Endothelial cell of umbilical vein (primary cell): ENCODE measurements around the gene CCBE1. TPM values are rescaled to one million over a fixed set of nuclear protein-coding genes. Genes with fewer than 3 reads are reported as not detected.

Experiments
- BruUV-seq: library from RNA; stranded (reverse); fragments of 400-500 nt; replicated peaks from 2 replicates; lab custom pipeline; 2021; lab: Mats Ljungman, UMichigan
- CTCF ChIA-PET: fragments of 300-600, 350-600 bp; sonication (Branson Sonifier 250); formaldehyde crosslinking; loops from one replicate; lab custom pipeline; 2021; ENCODE audit warnings: antibody characterized with exemption, inconsistent platforms; lab: Charles Lee
- POLR2A ChIA-PET: fragments of 300-600, 350-600 bp; sonication (Branson Sonifier 250); formaldehyde crosslinking; loops from one replicate; lab custom pipeline; 2021; ENCODE audit warnings: antibody characterized with exemption, inconsistent platforms; lab: Charles Lee
- DNase-seq: peaks from one replicate; pipeline ENCODE4 v3.0.0-alpha.2; 2011; ENCODE audit warnings: low read depth, low spot score
- FAIRE-seq: peaks from 2 replicates; lab custom pipeline; 2011; peaks lifted over from hg19 to GRCh38; lab: Jason Lieb, UNC
- H2AFZ ChIP-seq: 2 replicates; pipeline ENCODE4 v1.6.0; 2012; ENCODE audit warnings: low read depth, low read length, control low read depth, inconsistent platforms
- H3K27ac ChIP-seq: 2 replicates; pipeline ENCODE4 v1.5.1; 2011; ENCODE audit warnings: low read depth, mild to moderate bottlenecking, control low read depth, low read length, moderate library complexity; ENCODE audit not compliant: insufficient read depth
- H3K27me3 ChIP-seq, 2 experiments: 2 replicates each; pipeline versions ENCODE4 v1.6.0 to v1.6.1; 2011; ENCODE audit warnings: low read length in 2 of 2, mixed read lengths in 1 of 2; ENCODE audit not compliant: control insufficient read depth in 2 of 2, insufficient read depth in 2 of 2
- H3K36me3 ChIP-seq, 2 experiments: 2 replicates in 1 of 2; 3 replicates in 1 of 2; pipeline ENCODE4 v1.5.1; 2011; ENCODE audit warnings: low read length in 2 of 2, mild to moderate bottlenecking in 1 of 2, moderate library complexity in 1 of 2; ENCODE audit not compliant: control insufficient read depth in 2 of 2, insufficient read depth in 2 of 2; ENCODE audit errors: extremely low read depth in 1 of 2
- H3K4me1 ChIP-seq: 3 replicates; pipeline ENCODE4 v1.5.1; 2011; ENCODE audit warnings: mild to moderate bottlenecking, low read length; ENCODE audit not compliant: control insufficient read depth, insufficient read depth; ENCODE audit errors: extremely low read depth
- H3K4me2 ChIP-seq: 2 replicates; pipeline ENCODE4 v1.6.1; 2011; ENCODE audit warnings: low read length, control low read depth, mixed read lengths; ENCODE audit not compliant: insufficient read depth
- H3K4me3 ChIP-seq, 3 experiments: fragments of 200-600 bp in 1 of 3; sonication (generic), shearing (Covaris generic) in 1 of 3; replicated peaks in 1 of 3; 2 replicates each; pipeline ENCODE4 v1.5.1; 2011 to 2016; ENCODE audit warnings: control low read depth in 3 of 3, low read length in 3 of 3, mild to moderate bottlenecking in 2 of 3, inconsistent platforms in 1 of 3, low read depth in 1 of 3, moderate library complexity in 1 of 3; ENCODE audit not compliant: insufficient read depth in 1 of 3
- H3K79me2 ChIP-seq: 2 replicates; pipeline ENCODE4 v1.6.0; 2012; ENCODE audit warnings: low read length, inconsistent platforms; ENCODE audit not compliant: control insufficient read depth, insufficient read depth
- H3K9ac ChIP-seq: replicated peaks from 2 replicates; pipeline ENCODE3; 2011; ENCODE audit warnings: low read length, control low read depth; ENCODE audit not compliant: insufficient read depth; ENCODE audit errors: extremely low read depth
- H3K9me1 ChIP-seq: replicated peaks from 3 replicates; pipeline ENCODE4 v1.6.0; 2011; ENCODE audit warnings: mild to moderate bottlenecking, low read length; ENCODE audit not compliant: control insufficient read depth, insufficient read depth; ENCODE audit errors: extremely low read depth
- H3K9me3 ChIP-seq: replicated peaks from 2 replicates; pipeline ENCODE4 v1.5.1; 2012; ENCODE audit warnings: low read length, inconsistent platforms; ENCODE audit not compliant: control insufficient read depth, insufficient read depth
- H4K20me1 ChIP-seq: replicated peaks from 2 replicates; pipeline ENCODE3; 2011; ENCODE audit warnings: mild to moderate bottlenecking, low read length; ENCODE audit not compliant: control insufficient read depth, insufficient read depth; ENCODE audit errors: extremely low read depth
- EZH2 ChIP-seq: IDR thresholded peaks from 2 replicates; pipeline ENCODE4 v1.6.1; 2012; ENCODE audit warnings: borderline replicate concordance, low read depth, mild to moderate bottlenecking, moderate library complexity, low read length, inconsistent platforms; ENCODE audit not compliant: severe bottlenecking
- FOS ChIP-seq: IDR thresholded peaks from 2 replicates; pipeline ENCODE4 v1.6.1; 2011; ENCODE audit warnings: mild to moderate bottlenecking, low read length, moderate library complexity, borderline replicate concordance; ENCODE audit not compliant: insufficient read depth
- GATA2 ChIP-seq: IDR thresholded peaks from 2 replicates; pipeline ENCODE4 v1.7.0; 2011; ENCODE audit warnings: low read depth, mild to moderate bottlenecking, moderate library complexity, mixed read lengths, low read length; ENCODE audit not compliant: insufficient read length, insufficient read depth
- JUN ChIP-seq: IDR thresholded peaks from 2 replicates; pipeline ENCODE4 v1.6.1; 2011; ENCODE audit warnings: borderline replicate concordance, low read depth; ENCODE audit not compliant: insufficient read length, insufficient read depth
- MYC ChIP-seq: IDR thresholded peaks from one replicate; pipeline ENCODE4 v1.6.1; 2011; ENCODE audit warnings: mild to moderate bottlenecking, low read depth, low read length
- POLR2A ChIP-seq: IDR thresholded peaks from 2 replicates; pipeline ENCODE4 v1.6.1; 2012; ENCODE audit warnings: low read depth, mild to moderate bottlenecking, control low read depth, low read length
- POLR2AphosphoS5 ChIP-seq: IDR thresholded peaks from 2 replicates; pipeline ENCODE4 v1.6.1; 2012; ENCODE audit warnings: low read depth, mild to moderate bottlenecking, control low read depth, low read length, moderate library complexity; ENCODE audit not compliant: insufficient read depth
- dilution Hi-C: fragments of 300-500 bp; cut with MboI; formaldehyde crosslinking; loops from one replicate; pipeline ENCODE4 v1.15.0; 2019; ENCODE audit warnings: low sequenced_read_pairs; ENCODE audit not compliant: extremely low pct_ligation_motif_present
- intact Hi-C: fragments of 100-400 bp; cut with micrococcal nuclease; formaldehyde crosslinking; loops from one replicate; pipeline ENCODE4 v1.10.0; 2022
- polyA plus RNA-seq, 4 experiments: library from polyadenylated mRNA; depleted of rRNA in 3 of 4; stranded (reverse) in 3 of 4; unstranded in 1 of 4; fragments of >200 nt; gene quantifications; 2 replicates each; pipeline versions ENCODE4 v1.2.1 to v1.2.3, GENCODE V29; 2011 to 2012; ENCODE audit warnings: missing spikeins in 1 of 4
- total RNA-seq: library from RNA; stranded (reverse); gene quantifications from 2 replicates; pipeline ENCODE4 v1.2.3, GENCODE V29; 2021
- TF ChIP-seq, protein P1 (sequence below): IDR thresholded peaks from 2 replicates; pipeline ENCODE4 v1.6.1; 2011; ENCODE audit not compliant: insufficient read depth, insufficient read length
- TF ChIP-seq, protein P2 (sequence below), 2 donors: IDR thresholded peaks; 1 replicate in 1 of 2; 2 replicates in 1 of 2; pipeline ENCODE4 v1.5.1; 2011; ENCODE audit warnings: low read length in 2 of 2, mild to moderate bottlenecking in 2 of 2, moderate library complexity in 2 of 2, control low read depth in 1 of 2, inconsistent platforms in 1 of 2, low read depth in 1 of 2; ENCODE audit not compliant: insufficient read depth in 1 of 2; ENCODE audit errors: extremely low read depth in 1 of 2

Gene CCBE1
- total and polyA plus RNA-seq, 2 donors (not counting 3 experiments of a cell fraction or from before 2014, with no cell fraction given), result 0.04 TPM; not detected in 1

DNA sequence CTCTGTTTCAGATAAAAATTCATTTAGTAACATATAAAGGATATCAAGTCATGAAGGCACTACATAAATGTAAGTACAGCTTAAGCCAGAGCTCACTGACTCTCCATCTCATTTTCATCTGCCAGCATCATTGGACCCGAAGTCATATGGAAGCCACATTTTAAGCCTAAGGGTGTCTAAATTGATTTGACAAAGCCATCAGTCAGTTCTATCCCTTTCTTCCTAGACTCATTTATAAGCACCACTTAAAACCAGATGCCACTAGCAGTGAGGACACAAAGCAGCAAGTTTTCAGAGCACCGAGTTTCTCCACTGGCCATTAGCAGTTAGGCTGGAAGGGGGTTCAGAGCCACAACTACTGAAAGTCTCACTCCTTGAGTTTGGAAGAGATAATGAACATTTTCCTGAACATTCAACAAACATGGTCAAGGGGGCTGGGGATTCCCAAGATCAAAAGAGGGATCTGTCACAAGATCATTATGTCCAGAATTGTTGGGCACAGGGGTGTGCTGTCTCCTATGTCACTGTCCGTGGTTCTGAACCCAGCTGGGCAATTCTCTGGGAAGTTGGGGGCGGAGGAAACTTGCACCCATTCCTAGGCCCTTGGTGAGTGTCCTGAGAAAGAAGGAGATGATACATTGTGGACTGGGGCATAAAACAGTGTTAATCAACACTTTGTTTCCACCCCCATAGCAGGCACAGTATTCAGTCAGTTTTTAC lies 179.6 kb downstream of the CCBE1 start:
- no TSS peak for BruUV-seq
- no peaks in the 10 kb centered on the region for H3K36me3 ChIP-seq
- H3K4me2 ChIP-seq, result no peak overlapping the region
- H3K4me3 ChIP-seq, result no peak overlapping the region
- H3K27ac ChIP-seq, result no peak overlapping the region
- intact Hi-C loops (no loop called here), dilution Hi-C loops (no loop called here)
- ChIA-PET CTCF (interaction anchor here (0.8 to 3.5 kb wide), 8 partner anchors 9 to 306 kb away, joined by 3 to 14 read pairs (median 4); partner anchors contain the start of gene CCBE1), POLR2A (no interaction called here)
- TF ChIP-seq POLR2AphosphoS5 (no peak), GATA2 (no peak), POLR2A (no peak), EZH2 (no peak), FOS (no peak), JUN (no peak), MYC (no peak)
- TF ChIP-seq, protein P1, sequence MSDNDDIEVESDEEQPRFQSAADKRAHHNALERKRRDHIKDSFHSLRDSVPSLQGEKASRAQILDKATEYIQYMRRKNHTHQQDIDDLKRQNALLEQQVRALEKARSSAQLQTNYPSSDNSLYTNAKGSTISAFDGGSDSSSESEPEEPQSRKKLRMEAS, result no peak
- TF ChIP-seq, protein P2, sequence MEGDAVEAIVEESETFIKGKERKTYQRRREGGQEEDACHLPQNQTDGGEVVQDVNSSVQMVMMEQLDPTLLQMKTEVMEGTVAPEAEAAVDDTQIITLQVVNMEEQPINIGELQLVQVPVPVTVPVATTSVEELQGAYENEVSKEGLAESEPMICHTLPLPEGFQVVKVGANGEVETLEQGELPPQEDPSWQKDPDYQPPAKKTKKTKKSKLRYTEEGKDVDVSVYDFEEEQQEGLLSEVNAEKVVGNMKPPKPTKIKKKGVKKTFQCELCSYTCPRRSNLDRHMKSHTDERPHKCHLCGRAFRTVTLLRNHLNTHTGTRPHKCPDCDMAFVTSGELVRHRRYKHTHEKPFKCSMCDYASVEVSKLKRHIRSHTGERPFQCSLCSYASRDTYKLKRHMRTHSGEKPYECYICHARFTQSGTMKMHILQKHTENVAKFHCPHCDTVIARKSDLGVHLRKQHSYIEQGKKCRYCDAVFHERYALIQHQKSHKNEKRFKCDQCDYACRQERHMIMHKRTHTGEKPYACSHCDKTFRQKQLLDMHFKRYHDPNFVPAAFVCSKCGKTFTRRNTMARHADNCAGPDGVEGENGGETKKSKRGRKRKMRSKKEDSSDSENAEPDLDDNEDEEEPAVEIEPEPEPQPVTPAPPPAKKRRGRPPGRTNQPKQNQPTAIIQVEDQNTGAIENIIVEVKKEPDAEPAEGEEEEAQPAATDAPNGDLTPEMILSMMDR (IDR thresholded peaks at IDR 0.05; ENCODE audit: extremely low read depth in 1 of 2, insufficient read depth in 1 of 2, low read depth in 1 of 2, low read length in 2 of 2), result no peak
- H3K27me3 ChIP-seq, result no peaks in the 10 kb centered on the region
- no peaks in the 10 kb centered on the region for H4K20me1 ChIP-seq
- peaks cover 4% of the 10 kb centered on the region for H3K4me1 ChIP-seq
- FAIRE-seq (no peak), DNase-seq (peak; percentile 21)
- no peak overlapping the region for H3K9ac ChIP-seq
- no peaks in the 10 kb centered on the region for H3K9me1 ChIP-seq
- no peaks in the 10 kb centered on the region for H3K79me2 ChIP-seq
- H3K9me3 ChIP-seq, result no peaks in the 10 kb centered on the region
- no peak overlapping the region for H2AFZ ChIP-seq
